ENCODE results near the gene SLC35D3.

Gene SLC35D3

GRCh38 chr6:136920671-136921380 is 1.3 kb upstream of the SLC35D3 start:
- no peak for DNase-seq
- Histone ChIP-seq H3K9me3 (no peaks in the 10 kb centered on the region), H3K27me3 (peaks cover 3 to 54% of the 10 kb centered on the region in 2 donors), H3K4me1 (peaks cover 0 to 38% (median 31%) of the 10 kb centered on the region in 4 donors), H3K27ac (no peak overlapping the region), H3K4me3 (peak overlapping the region; percentile 47 to 56), H3K36me3 (peaks cover 0 to 5% (median 4%) of the 10 kb centered on the region in 3 donors)
- intact Hi-C loops (cut with DNase I; ENCODE audit: low total_unique reads): no loop called here
- TF ChIP-seq CTCF (IDR thresholded peaks at IDR 0.05): no peak

GRCh38 chr6:136921381-136921935 is 643 bp upstream of the SLC35D3 start:
- Histone ChIP-seq H3K4me3 (peak overlapping the region; percentile 47 to 56), H3K27ac (no peak overlapping the region), H3K36me3 (no peaks in the 10 kb centered on the region), H3K9me3 (no peaks in the 10 kb centered on the region), H3K27me3 (peaks cover 3 to 54% of the 10 kb centered on the region in 2 donors), H3K4me1 (peaks cover 0 to 38% (median 31%) of the 10 kb centered on the region in 4 donors)
- no peak for DNase-seq
- no peak for TF ChIP-seq CTCF (IDR thresholded peaks at IDR 0.05)
- intact Hi-C loops (cut with DNase I; ENCODE audit: low total_unique reads): no loop called here

- intact Hi-C loops (cut with DNase I; ENCODE audit: low total_unique reads): no loop called here
- peak overlapping the region; percentile 47 to 56 for H3K4me3 ChIP-seq
- no peak for TF ChIP-seq CTCF (IDR thresholded peaks at IDR 0.05)
- no peaks in the 10 kb centered on the region for H3K9me3 ChIP-seq
- no peaks in the 10 kb centered on the region for H3K36me3 ChIP-seq
- no peak for DNase-seq
- peaks cover 3 to 54% of the 10 kb centered on the region in 2 donors for H3K27me3 ChIP-seq
- H3K4me1 ChIP-seq: peaks cover 0 to 38% (median 31%) of the 10 kb centered on the region in 4 donors
- H3K27ac ChIP-seq: no peak overlapping the region
Observed at GRCh38 chr6:136922685-136923006, 545 bp downstream of the SLC35D3 start.

GRCh38 chr6:136923116-136923953 is 1.2 kb downstream of the SLC35D3 start:
- peaks cover 0 to 38% (median 31%) of the 10 kb centered on the region in 4 donors for H3K4me1 ChIP-seq
- peaks cover 3 to 54% of the 10 kb centered on the region in 2 donors for H3K27me3 ChIP-seq
- no peak for TF ChIP-seq CTCF (IDR thresholded peaks at IDR 0.05)
- H3K4me3 ChIP-seq: peak overlapping the region in 1 of 2 donors; percentile 56
- DNase-seq: no peak
- H3K36me3 ChIP-seq: no peaks in the 10 kb centered on the region
- intact Hi-C loops (cut with DNase I; ENCODE audit: low total_unique reads): no loop called here
- no peaks in the 10 kb centered on the region for H3K9me3 ChIP-seq
- no peak overlapping the region for H3K27ac ChIP-seq

- no peak overlapping the region for H3K4me3 ChIP-seq
- H3K4me1 ChIP-seq: peaks cover 0 to 38% (median 31%) of the 10 kb centered on the region in 4 donors
- H3K27me3 ChIP-seq: peaks cover 3 to 51% of the 10 kb centered on the region in 2 donors
- no peaks in the 10 kb centered on the region for H3K9me3 ChIP-seq
- no peaks in the 10 kb centered on the region for H3K36me3 ChIP-seq
- H3K27ac ChIP-seq: no peak overlapping the region
- intact Hi-C loops (cut with DNase I; ENCODE audit: low total_unique reads): no loop called here
- no peak for TF ChIP-seq CTCF (IDR thresholded peaks at IDR 0.05)
- no peak for DNase-seq
Observed at GRCh38 chr6:136923954-136924673, 2.0 kb downstream of the SLC35D3 start.

Measured in tibial artery (tissue), 4 donors.